H1 (cell line): ENCODE results near the gene KRTAP10-12. TPM values are rescaled to one million over a fixed set of nuclear protein-coding genes. Genes with fewer than 3 reads are reported as not detected.

ENCODE experiments used
- CTCF ChIA-PET: fragments of 300-600 bp; sonication (Branson Sonifier 250); formaldehyde crosslinking; loops from one replicate; lab custom pipeline; 2021; ENCODE audit not compliant: partially characterized antibody; lab: Charles Lee
- POLR2A ChIA-PET: fragments of 300-600 bp; sonication (Branson Sonifier 250); formaldehyde crosslinking; loops from one replicate; lab custom pipeline; 2021; ENCODE audit warnings: inconsistent platforms; ENCODE audit not compliant: partially characterized antibody; lab: Charles Lee
- DNase-seq, 2 experiments: peaks; one replicate each; pipeline versions ENCODE4 v3.0.0 to v3.0.0-alpha.2; 2010 to 2022; ENCODE audit warnings: low spot score in 2 of 2, low read depth in 1 of 2, mixed read lengths in 1 of 2
- FAIRE-seq: peaks from 2 replicates; lab custom pipeline; 2011; peaks lifted over from hg19 to GRCh38; lab: Jason Lieb, UNC
- H2AFZ ChIP-seq: 2 replicates; pipeline ENCODE4 v1.8.1; 2012; ENCODE audit warnings: low read length, inconsistent platforms
- H2AK5ac ChIP-seq: 2 replicates; pipeline ENCODE4 v1.6.1; 2013; ENCODE audit warnings: low read depth, low read length
- H2BK120ac ChIP-seq: replicated peaks from 2 replicates; pipeline ENCODE3; 2013; ENCODE audit warnings: low read depth, low read length, inconsistent platforms
- H2BK12ac ChIP-seq: 2 replicates; pipeline ENCODE4 v1.6.1; 2013; ENCODE audit warnings: low read depth, low read length
- H2BK15ac ChIP-seq: 2 replicates; pipeline ENCODE4 v1.6.1; 2013; ENCODE audit warnings: low read length
- H2BK20ac ChIP-seq: 2 replicates; pipeline ENCODE4 v1.6.1; 2013; ENCODE audit warnings: low read length
- H2BK5ac ChIP-seq: 2 replicates; pipeline ENCODE4 v1.6.1; 2013; ENCODE audit warnings: low read depth, low read length
- H3K14ac ChIP-seq: 2 replicates; pipeline ENCODE4 v1.6.1; 2013; ENCODE audit warnings: inconsistent platforms; ENCODE audit not compliant: insufficient read length
- H3K18ac ChIP-seq: 2 replicates; pipeline ENCODE4 v1.6.1; 2013; ENCODE audit warnings: low read length; ENCODE audit errors: extremely low read depth
- H3K23ac ChIP-seq: 2 replicates; pipeline ENCODE4 v1.6.1; 2013; ENCODE audit warnings: inconsistent platforms; ENCODE audit not compliant: insufficient read length
- H3K23me2 ChIP-seq: 2 replicates; pipeline ENCODE4 v1.6.1; 2013; ENCODE audit warnings: low read depth, low read length
- H3K27ac ChIP-seq: 2 replicates; pipeline ENCODE4 v1.6.1; 2011; ENCODE audit warnings: low read depth, low read length, inconsistent platforms
- H3K27me3 ChIP-seq, 4 experiments: replicated peaks in 1 of 4; 1 replicate in 1 of 4; 2 replicates in 3 of 4; pipeline versions ENCODE4 v1.6.1 to v1.8.1; 2011 to 2013; ENCODE audit warnings: low read length in 3 of 4, mild to moderate bottlenecking in 3 of 4, inconsistent platforms in 2 of 4, mixed read lengths in 2 of 4, moderate library complexity in 1 of 4; ENCODE audit not compliant: control insufficient read depth in 3 of 4, insufficient read depth in 3 of 4; ENCODE audit errors: extremely low read depth in 1 of 4
- H3K36me3 ChIP-seq, 4 experiments: 2 replicates each; pipeline versions ENCODE4 v1.6.1 to v1.8.1; 2011 to 2013; ENCODE audit warnings: mild to moderate bottlenecking in 4 of 4, low read length in 3 of 4, moderate library complexity in 2 of 4, control low read depth in 1 of 4, inconsistent platforms in 1 of 4; ENCODE audit not compliant: insufficient read depth in 4 of 4, control insufficient read depth in 2 of 4
- H3K4ac ChIP-seq: replicated peaks from 2 replicates; pipeline ENCODE3; 2013; ENCODE audit warnings: low read length, low read depth, mixed read lengths, inconsistent platforms; ENCODE audit not compliant: insufficient read length
- H3K4me1 ChIP-seq, 4 experiments: replicated peaks in 1 of 4; 1 replicate in 1 of 4; 2 replicates in 3 of 4; pipeline versions ENCODE4 v1.6.1 to v1.8.1; 2011 to 2013; ENCODE audit warnings: low read length in 3 of 4, inconsistent platforms in 2 of 4, mixed read lengths in 1 of 4; ENCODE audit not compliant: insufficient read depth in 4 of 4, control insufficient read depth in 3 of 4
- H3K4me2 ChIP-seq, 2 experiments: 2 replicates each; pipeline versions ENCODE4 v1.6.1 to v1.8.1; 2011 to 2013; ENCODE audit warnings: low read depth in 2 of 2, low read length in 2 of 2, control low read depth in 1 of 2, inconsistent platforms in 1 of 2, mild to moderate bottlenecking in 1 of 2; ENCODE audit not compliant: insufficient read depth in 1 of 2
- H3K4me3 ChIP-seq, 4 experiments: fragments of 200-600, 300-600 bp in 1 of 4; sonication (generic), shearing (Covaris generic), sonication (Bioruptor Twin) in 1 of 4; 2 replicates each; pipeline versions ENCODE4 v1.5.1 to v1.8.1; 2011 to 2016; ENCODE audit warnings: low read length in 4 of 4, low read depth in 3 of 4, control low read depth in 2 of 4, inconsistent platforms in 2 of 4, mild to moderate bottlenecking in 2 of 4, mixed read lengths in 1 of 4, moderate library complexity in 1 of 4; ENCODE audit not compliant: insufficient read depth in 2 of 4; ENCODE audit errors: extremely low read depth in 1 of 4
- H3K56ac ChIP-seq: replicated peaks from 2 replicates; pipeline ENCODE3; 2013; ENCODE audit warnings: low read depth, mild to moderate bottlenecking, mixed read lengths, low read length, inconsistent platforms; ENCODE audit not compliant: insufficient read length
- H3K79me1 ChIP-seq: 2 replicates; pipeline ENCODE4 v1.6.1; 2013; ENCODE audit warnings: low read depth, low read length, control low read depth
- H3K79me2 ChIP-seq, 2 experiments: 2 replicates each; pipeline versions ENCODE4 v1.6.1 to v1.8.1; 2012 to 2013; ENCODE audit warnings: low read length in 2 of 2, mild to moderate bottlenecking in 2 of 2, inconsistent platforms in 1 of 2; ENCODE audit not compliant: insufficient read depth in 2 of 2, control insufficient read depth in 1 of 2
- H3K9ac ChIP-seq, 4 experiments: replicated peaks in 1 of 4; 1 replicate in 1 of 4; 2 replicates in 3 of 4; pipeline versions ENCODE4 v1.6.1 to v1.8.1; 2011 to 2013; ENCODE audit warnings: low read depth in 3 of 4, low read length in 3 of 4, control low read depth in 2 of 4, mild to moderate bottlenecking in 2 of 4, moderate library complexity in 2 of 4, inconsistent platforms in 1 of 4; ENCODE audit errors: extremely low read depth in 1 of 4
- H3K9me3 ChIP-seq, 2 experiments: 2 replicates each; pipeline versions ENCODE4 v1.6.1 to v1.8.1; 2012 to 2013; ENCODE audit warnings: mild to moderate bottlenecking in 2 of 2, moderate library complexity in 2 of 2, control low read depth in 1 of 2, inconsistent platforms in 1 of 2, low read depth in 1 of 2, low read length in 1 of 2, mixed read lengths in 1 of 2; ENCODE audit not compliant: insufficient read depth in 2 of 2
- H4K20me1 ChIP-seq, 2 experiments: replicated peaks in 1 of 2; 2 replicates each; pipeline versions ENCODE3 to v1.8.1; 2011 to 2013; ENCODE audit warnings: inconsistent platforms in 2 of 2, low read length in 2 of 2, mild to moderate bottlenecking in 1 of 2; ENCODE audit not compliant: insufficient read depth in 2 of 2, control insufficient read depth in 1 of 2
- H4K5ac ChIP-seq: 2 replicates; pipeline ENCODE4 v1.6.1; 2013; ENCODE audit warnings: low read length, low read depth, mixed read lengths, inconsistent platforms; ENCODE audit not compliant: insufficient read length
- H4K8ac ChIP-seq: 2 replicates; pipeline ENCODE4 v1.8.0; 2013; ENCODE audit warnings: mild to moderate bottlenecking, moderate library complexity, low read length, inconsistent platforms; ENCODE audit not compliant: insufficient read depth; ENCODE audit errors: extremely low read depth
- H4K91ac ChIP-seq: replicated peaks from 2 replicates; pipeline ENCODE3; 2013; ENCODE audit warnings: low read length, mixed read lengths, inconsistent platforms; ENCODE audit not compliant: insufficient read length
- BACH1 ChIP-seq: IDR thresholded peaks from 2 replicates; pipeline ENCODE4 v1.6.1; 2012; ENCODE audit warnings: low read length, improper control_type of control experiment
- CBX5 ChIP-seq: fragments of 300-800, 300-1000 bp; sonication (generic); IDR thresholded peaks from 2 replicates; pipeline ENCODE4 v1.7.1; 2016; ENCODE audit warnings: antibody characterized with exemption, low read length, low read depth
- HDAC2 ChIP-seq, 2 experiments: fragments of 300-600 bp in 1 of 2; sonication (generic) in 1 of 2; IDR thresholded peaks; 2 replicates each; pipeline ENCODE4 v1.6.1; 2011 to 2012; ENCODE audit warnings: low read depth in 2 of 2, low read length in 2 of 2, mild to moderate bottlenecking in 2 of 2, moderate library complexity in 2 of 2, borderline replicate concordance in 1 of 2, inconsistent platforms in 1 of 2
- JUN ChIP-seq: IDR thresholded peaks from 2 replicates; pipeline ENCODE4 v1.6.1; 2011; ENCODE audit warnings: low read depth, mild to moderate bottlenecking, improper control_type of control experiment, low read length
- KDM1A ChIP-seq: fragments of 200-600, 300-600 bp; sonication (generic); IDR thresholded peaks from 2 replicates; pipeline ENCODE4 v1.7.1; 2016; ENCODE audit warnings: mild to moderate bottlenecking, low read length, borderline replicate concordance
- KDM5A ChIP-seq: fragments of 200-600 bp; IDR thresholded peaks from 2 replicates; pipeline ENCODE4 v1.7.1; 2012; ENCODE audit warnings: mild to moderate bottlenecking, low read length, inconsistent platforms, mixed read lengths
- MAX ChIP-seq: IDR thresholded peaks from 2 replicates; pipeline ENCODE4 v1.6.1; 2012; ENCODE audit warnings: inconsistent platforms
- NRF1 ChIP-seq: IDR thresholded peaks from 2 replicates; pipeline ENCODE4 v1.6.1; 2011; ENCODE audit warnings: mild to moderate bottlenecking, low read depth, low read length, improper control_type of control experiment
- POLR2AphosphoS5 ChIP-seq: IDR thresholded peaks from 2 replicates; pipeline ENCODE4 v1.6.1; 2011; ENCODE audit warnings: low read depth, low read length
- SAP30 ChIP-seq: fragments of 300-600 bp; sonication (generic); IDR thresholded peaks from 2 replicates; pipeline ENCODE4 v1.7.1; 2012; ENCODE audit warnings: low read length, moderate library complexity, mild to moderate bottlenecking, inconsistent platforms; ENCODE audit not compliant: insufficient read depth, insufficient replicate concordance
- SUZ12 ChIP-seq: fragments of 200-600 bp; sonication (generic); IDR thresholded peaks from 2 replicates; pipeline ENCODE4 v1.6.1; 2012; ENCODE audit warnings: mild to moderate bottlenecking, inconsistent platforms, low read length, moderate library complexity, mixed read lengths
- WGBS, 2 experiments: shearing (Covaris generic) in 1 of 2; methylation state at CpG; one replicate each; pipeline versions ENCODE4 v1.1.6 to v1.1.7; 2013 to 2015; ENCODE audit warnings: low lambda C conversion rate in 2 of 2, mixed read lengths in 2 of 2, inconsistent platforms in 1 of 2, low coverage in 1 of 2, missing lambda C conversion rate in 1 of 2; ENCODE audit not compliant: insufficient replicate concordance in 2 of 2, insufficient coverage in 1 of 2, insufficient read length in 1 of 2; ENCODE audit errors: extremely low coverage in 1 of 2, missing lambda C conversion rate in 1 of 2; 5-methylcytosine and 5-hydroxymethylcytosine counted together
- polyA plus RNA-seq, 7 experiments: library from polyadenylated mRNA; depleted of rRNA in 3 of 7; stranded (reverse) in 5 of 7; unstranded in 2 of 7; fragments of >200 nt in 5 of 7; fragments of 200-250 nt in 2 of 7; gene quantifications; 1 replicate in 5 of 7; 2 replicates in 1 of 7; 4 replicates in 1 of 7; pipeline versions ENCODE4 v1.2.1 to v1.2.3, GENCODE V29; 2011 to 2013; ENCODE audit warnings: missing spikeins in 2 of 7, mixed read lengths in 2 of 7
- total RNA-seq: library from RNA; stranded (reverse); fragmentation: NEBNext Ultra II Directional; extraction: Animal tissue kit (Norgen Biotek cat#: 25700); gene quantifications from 2 replicates; pipeline ENCODE4 v1.2.1, GENCODE V29; 2021

Gene KRTAP10-12
- total and polyA plus RNA-seq, 2 of the 8 experiments (the other 6 are each of a cell fraction or from before 2014, with no cell fraction given) = not detected

- peak overlapping the region; percentile 99 for H3K18ac ChIP-seq
- H4K8ac ChIP-seq = peak overlapping the region; percentile 96
- DNase-seq (peak in 1 of 2 experiments; percentile 56), FAIRE-seq (no peak)
- ChIA-PET CTCF (interaction anchor here (1.0 kb wide), 1 partner anchor 87 kb away, joined by 3 read pairs; no protein-coding TSS in a partner anchor), POLR2A (interaction anchor here (0.9 to 1.2 kb wide), 4 partner anchors 8 to 196 kb away, joined by 3 read pairs; no protein-coding TSS in a partner anchor)
- peak overlapping the region; percentile 100 for H2BK120ac ChIP-seq
- peaks cover 0 to 4% of the 10 kb centered on the region in 2 experiments for H4K20me1 ChIP-seq
- peak overlapping the region; percentile 100 for H2AK5ac ChIP-seq
- peak overlapping the region; percentile 34 to 58 (median 44) for H3K4me3 ChIP-seq
- peaks cover 3% of the 10 kb centered on the region; the same call in 1 of the 2 replicates for H3K79me1 ChIP-seq
- 3% methylated on average over 49 of the region's 54 CpGs; no CpG with 5 or more reads in 1 of the 2 experiments for WGBS, 2 experiments
- H3K14ac ChIP-seq = peak overlapping the region; percentile 99
- peak overlapping the region; percentile 87 for H3K27ac ChIP-seq
- peak overlapping the region; percentile 100 for H4K91ac ChIP-seq
- peak overlapping the region; percentile 100 for H3K4ac ChIP-seq
- peak overlapping the region; percentile 90 for H4K5ac ChIP-seq
- H2BK12ac ChIP-seq = peak overlapping the region; percentile 100
- peaks cover 37% of the 10 kb centered on the region for H3K23me2 ChIP-seq
- TF ChIP-seq SAP30 = no peak
- TF ChIP-seq KDM5A = no peak
- TF ChIP-seq SUZ12 = peak; percentile 53; the same call in 1 of the 2 replicates
- no peak for TF ChIP-seq NRF1
- TF ChIP-seq KDM1A = peak; percentile 99
- peak; percentile 84 for TF ChIP-seq MAX
- TF ChIP-seq POLR2AphosphoS5 = peak; percentile 42; the same call in 1 of the 2 replicates
- no peak for TF ChIP-seq JUN
- no peak for TF ChIP-seq CBX5
- peak; percentile 86 for TF ChIP-seq BACH1
- TF ChIP-seq HDAC2 (IDR thresholded peaks at IDR 0.05; ENCODE audit: borderline replicate concordance in 1 of 2, low read depth in 2 of 2, low read length in 2 of 2) = peak; percentile 73 to 89; a peak in 2 of 4 replicates
- peak overlapping the region in 3 of 4 experiments; percentile 54 to 74 (median 68); a peak in 6 of 7 replicates for H3K9ac ChIP-seq
- no peaks in the 10 kb centered on the region for H3K36me3 ChIP-seq
- peak overlapping the region; percentile 89 for H3K23ac ChIP-seq
- peaks cover 3 to 69% (median 59%) of the 10 kb centered on the region in 4 experiments for H3K4me1 ChIP-seq
- no peak overlapping the region for H2AFZ ChIP-seq
- peaks cover 19 to 45% (median 41%) of the 10 kb centered on the region in 4 experiments for H3K27me3 ChIP-seq
- no peaks in the 10 kb centered on the region for H3K9me3 ChIP-seq
- peak overlapping the region; percentile 83 for H3K56ac ChIP-seq
- peak overlapping the region; percentile 100 for H2BK15ac ChIP-seq
- H3K4me2 ChIP-seq = peak overlapping the region; percentile 91 to 93
- H2BK20ac ChIP-seq = peak overlapping the region; percentile 100
- H2BK5ac ChIP-seq = peak overlapping the region; percentile 100
- no peaks in the 10 kb centered on the region for H3K79me2 ChIP-seq
These were observed 9.2 kb downstream of the KRTAP10-12 start for GRCh38 chr21:44706026-44706705.
